ENCODE measurements around the gene C9orf40.

- TF ChIP-seq ZNF274 (IDR thresholded peaks at IDR 0.05; ENCODE audit: low read depth, low read length) (no peak), YY1 (IDR thresholded peaks at IDR 0.05; ENCODE audit: insufficient read depth, insufficient read length) (no peak), SUZ12 (IDR thresholded peaks at IDR 0.05; ENCODE audit: extremely low read depth, insufficient read depth, insufficient read length) (no peak)
Observed at GRCh38 chr9:74975538-74975937, 22.8 kb upstream of the C9orf40 start.
